Medulla oblongata (tissue), 1 donor: ENCODE data around the gene OPN4.

Experiments used
- DNase-seq: peaks from one replicate; pipeline ENCODE4 v3.0.0-alpha.2; 2015; ENCODE audit errors: extremely low spot score

The OPN4 gene

GRCh38 chr10:86662186-86663045 lies 8.1 kb downstream of the OPN4 start:
- DNase-seq = no peak

- no peak for DNase-seq
Observed at GRCh38 chr10:86663046-86663345, 8.6 kb downstream of the OPN4 start.

GRCh38 chr10:86663576-86664339 lies 9.4 kb downstream of the OPN4 start:
- DNase-seq = no peak

GRCh38 chr10:86664341-86665217 lies 10.2 kb downstream of the OPN4 start:
- DNase-seq = no peak

- no peak for DNase-seq
Observed at GRCh38 chr10:86665218-86665607, 10.9 kb downstream of the OPN4 start.

- DNase-seq = peak; percentile 94
Observed at GRCh38 chr10:86665868-86666267, 11.5 kb downstream of the OPN4 start.

GRCh38 chr10:86666538-86666937 lies 12.2 kb downstream of the OPN4 start:
- peak; percentile 66 for DNase-seq

GRCh38 chr10:86667421-86668181 lies 13.3 kb downstream of the OPN4 start:
- DNase-seq = no peak

- DNase-seq = no peak
Observed at GRCh38 chr10:86668297-86669165, 14.2 kb downstream of the OPN4 start, which contains the start of gene LDB3. Gene LDB3 (plus strand): TSS chr10:86668511. CDS start chr10:86668692, 181 bp downstream.

GRCh38 chr10:86670290-86670811 lies 16.0 kb downstream of the OPN4 start:
- no peak for DNase-seq

- no peak for DNase-seq
Observed at GRCh38 chr10:86670876-86671275, 16.5 kb downstream of the OPN4 start.

- no peak for DNase-seq
Observed at GRCh38 chr10:86671419-86671818, 17.1 kb downstream of the OPN4 start.

- no peak for DNase-seq
Observed at GRCh38 chr10:86671985-86672710, 17.8 kb downstream of the OPN4 start.

- DNase-seq = no peak
Observed at GRCh38 chr10:86673216-86673826, 19.0 kb downstream of the OPN4 start.

- peak; percentile 50 for DNase-seq
Observed at GRCh38 chr10:86673827-86674581, 19.7 kb downstream of the OPN4 start.

GRCh38 chr10:86674912-86675311 lies 20.6 kb downstream of the OPN4 start:
- no peak for DNase-seq

GRCh38 chr10:86677374-86677773 lies 23.0 kb downstream of the OPN4 start:
- DNase-seq = no peak
